Right lobe of liver (tissue), 6 donors: Measurements from ENCODE around the gene AFAP1L1. TPM values are rescaled to one million over a fixed set of nuclear protein-coding genes. Genes with fewer than 3 reads are reported as not detected.
"Not testable (repeated sequence)": the region's sequence is repeated elsewhere in the genome, so short reads cannot be mapped to it uniquely, and the experiment has no call there.

Experiments
- ATAC-seq, 4 donors: fragments of 200-7000 bp; cut with Tn5 transposase; one replicate each; pipeline ENCODE4 v1.9.1; 2020; ENCODE audit warnings: mild to moderate bottlenecking in 4 of 4, moderate library complexity in 4 of 4
- DNase-seq, 3 donors: peaks; one replicate each; pipeline ENCODE4 v3.0.0-alpha.2; 2020
- H3K27ac ChIP-seq, 3 donors: fragments of 200-600 bp; one replicate each; pipeline ENCODE4 v1.8.0; 2022
- H3K27me3 ChIP-seq, 2 donors: fragments of 200-600 bp; one replicate each; pipeline ENCODE4 v1.8.0; 2022
- H3K36me3 ChIP-seq, 4 donors: fragments of 200-600 bp; sonication (generic) in 1 of 4; one replicate each; pipeline versions ENCODE4 v1.5.1 to v1.8.0; 2017 to 2022; ENCODE audit warnings: control low read depth in 1 of 4
- H3K4me1 ChIP-seq, 4 donors: fragments of 200-600 bp; sonication (generic) in 1 of 4; one replicate each; pipeline versions ENCODE4 v1.5.1 to v1.8.0; 2017 to 2022; ENCODE audit warnings: control low read depth in 1 of 4
- H3K4me3 ChIP-seq, 3 donors: fragments of 200-600 bp; one replicate each; pipeline ENCODE4 v1.8.0; 2022
- H3K9me3 ChIP-seq, 4 donors: fragments of 200-600 bp; sonication (generic) in 1 of 4; one replicate each; pipeline versions ENCODE4 v1.5.1 to v1.8.0; 2017 to 2022; ENCODE audit warnings: control low read depth in 1 of 4
- CTCF ChIP-seq, 4 donors: fragments of 200-600 bp in 3 of 4; fragments of 450-650 bp in 1 of 4; IDR thresholded peaks; one replicate each; pipeline versions ENCODE4 v1.5.1 to v1.8.0; 2016 to 2022; ENCODE audit warnings: antibody characterized with exemption in 4 of 4, mild to moderate bottlenecking in 2 of 4
- POLR2A ChIP-seq: fragments of 450-650 bp; IDR thresholded peaks from one replicate; pipeline ENCODE4 v1.6.1; 2017; ENCODE audit warnings: antibody characterized with exemption, mild to moderate bottlenecking
- whole genome bisulfite sequencing: methylation state at CpG from one replicate; pipeline ENCODE4 v1.1.6; 2018; ENCODE audit warnings: low coverage, low lambda C conversion rate; ENCODE audit not compliant: insufficient coverage; ENCODE audit errors: missing lambda C conversion rate; 5-methylcytosine and 5-hydroxymethylcytosine counted together
- intact Hi-C, 2 donors: fragments of 100-400 bp; cut with DNase I; formaldehyde crosslinking; loops; one replicate each; pipeline versions ENCODE4 v1.11.2 to v1.14.1; 2022
- total RNA-seq, 6 experiments: library from RNA; depleted of rRNA in 2 of 6; stranded (reverse); fragments of >200 nt in 2 of 6; fragmentation: NEBNext Ultra II Directional in 3 of 6; extraction: Animal tissue kit (Norgen Biotek cat#: 25700) in 3 of 6; gene quantifications; one replicate each; pipeline versions ENCODE4 v1.1.0 to v1.2.4, GENCODE V29; 2016 to 2023
- donor health status: DM: no; HTN: yes; CAD: no.
- donor health status: DM: no; HTN: no; CAD: no.
- donor health status: DM: no; HTN: no; CAD: no.
- donor health status: DM: no; HTN: yes; CAD: no.
- donor health status: DM: no; HTN: yes; CAD: no.

The AFAP1L1 gene
- total RNA-seq, 6 experiments from 2014 or later = 3.1 to 6.6 (median 5.2) TPM

- Histone ChIP-seq H3K27me3 (no peaks in the 10 kb centered on the region), H3K4me3 (no peak overlapping the region), H3K9me3 (no peaks in the 10 kb centered on the region), H3K27ac (no peak overlapping the region), H3K4me1 (peaks cover 0 to 6% (median 1%) of the 10 kb centered on the region in 4 donors), H3K36me3 (no peaks in the 10 kb centered on the region)
- WGBS = 76% methylated on average over 7 of the region's 9 CpGs
- TF ChIP-seq CTCF (IDR thresholded peaks at IDR 0.05) (no peak), POLR2A (no peak)
- DNase-seq (no peak), ATAC-seq (no peak)
- intact Hi-C loops = loop anchor here in 1 of 2 donors (5.0 kb wide), 1 partner anchor 140 kb away; no protein-coding TSS in a partner anchor
These were observed 4.3 kb upstream of the AFAP1L1 start for GRCh38 chr5:149267241-149267973.

- Histone ChIP-seq H3K27ac (no peak overlapping the region), H3K4me1 (peaks cover 0 to 6% (median 1%) of the 10 kb centered on the region in 4 donors), H3K9me3 (no peaks in the 10 kb centered on the region), H3K27me3 (no peaks in the 10 kb centered on the region), H3K36me3 (no peaks in the 10 kb centered on the region), H3K4me3 (no peak overlapping the region)
- TF ChIP-seq POLR2A (no peak), CTCF (IDR thresholded peaks at IDR 0.05) (peak; percentile 75 to 85 (median 82))
- DNase-seq = no peak
- 40% methylated on average over 6 of the region's 6 CpGs for WGBS
- intact Hi-C loops = loop anchor here in 1 of 2 donors (5.0 kb wide), 1 partner anchor 142 kb away; no protein-coding TSS in a partner anchor
- peak; percentile 33 to 54 (median 43) for ATAC-seq
These were observed 2.6 kb upstream of the AFAP1L1 start for GRCh38 chr5:149268928-149269557.

GRCh38 chr5:149271195-149271715 is 404 bp upstream of the AFAP1L1 start:
- Histone ChIP-seq H3K27ac (peak overlapping the region; percentile 47 to 62 (median 56)), H3K4me3 (peak overlapping the region; percentile 48 to 65 (median 51)), H3K4me1 (peaks cover 0 to 6% (median 0%) of the 10 kb centered on the region in 4 donors), H3K9me3 (no peaks in the 10 kb centered on the region), H3K27me3 (no peaks in the 10 kb centered on the region), H3K36me3 (no peaks in the 10 kb centered on the region)
- intact Hi-C loops = no loop called here
- DNase-seq (peak in 2 of 3 donors; percentile 40 to 62), ATAC-seq (peak; percentile 27 to 52 (median 36))
- TF ChIP-seq CTCF (IDR thresholded peaks at IDR 0.05) = no peak
- 4% methylated on average over 11 of the region's 40 CpGs for WGBS

- ATAC-seq, H3K36me3 ChIP-seq, H3K9me3 ChIP-seq, H3K4me1 ChIP-seq, H3K27me3 ChIP-seq, DNase-seq, intact Hi-C loops: not testable (repeated sequence)
- 56% methylated on average over 10 of the region's 16 CpGs for WGBS
- Histone ChIP-seq H3K4me3 (peak overlapping the region in 1 of 3 donors; percentile 65), H3K27ac (peak overlapping the region in 2 of 3 donors; percentile 47 to 53)
These were observed 1.1 kb downstream of the AFAP1L1 start for GRCh38 chr5:149272781-149273180.

- H3K9me3 ChIP-seq = no peaks in the 10 kb centered on the region
- 84% methylated on average over 5 of the region's 5 CpGs for WGBS
- TF ChIP-seq POLR2A (no peak), CTCF (IDR thresholded peaks at IDR 0.05) (no peak)
- no peak overlapping the region for H3K4me3 ChIP-seq
- H3K36me3 ChIP-seq = no peaks in the 10 kb centered on the region
- DNase-seq (no peak), ATAC-seq (no peak)
- peaks cover 0 to 6% (median 0%) of the 10 kb centered on the region in 4 donors for H3K4me1 ChIP-seq
- no peaks in the 10 kb centered on the region for H3K27me3 ChIP-seq
- intact Hi-C loops = no loop called here
- peak overlapping the region in 2 of 3 donors; percentile 47 to 53 for H3K27ac ChIP-seq
These were observed 1.6 kb downstream of the AFAP1L1 start for GRCh38 chr5:149273237-149273636.
